SK-N-SH treated with all-trans-retinoic acid at 6 μM for 48 hours (cell line): ENCODE data around the gene MREG.

Source experiments
- ATAC-seq: fragments of 200-7000 bp; cut with Tn5 transposase; 3 replicates; pipeline ENCODE4 v1.9.1; 2020; ENCODE audit warnings: mild to moderate bottlenecking, moderate library complexity
- ARNTL ChIP-seq: fragments of 450-650 bp; formaldehyde crosslinking; IDR thresholded peaks from 2 replicates; pipeline ENCODE4 v1.5.0; 2020; ENCODE audit warnings: low read depth, mild to moderate bottlenecking, moderate library complexity, borderline replicate concordance
- CSDC2 ChIP-seq: fragments of 250-450 bp; sonication (Bioruptor Pico); IDR thresholded peaks from 2 replicates; pipeline ENCODE4 v1.5.0; 2020; ENCODE audit warnings: mild to moderate bottlenecking, moderate library complexity
- CSRNP3 ChIP-seq: fragments of 250-450 bp; sonication (Bioruptor Pico); IDR thresholded peaks from 2 replicates; pipeline ENCODE4 v1.5.1; 2021; ENCODE audit warnings: mild to moderate bottlenecking, moderate library complexity
- ESRRG ChIP-seq: fragments of 250-450 bp; sonication (Bioruptor Pico); IDR thresholded peaks from 2 replicates; pipeline ENCODE4 v1.6.1; 2021; ENCODE audit warnings: mild to moderate bottlenecking
- GLIS3 ChIP-seq: fragments of 250-450 bp; sonication (Bioruptor Pico); IDR thresholded peaks from 2 replicates; pipeline ENCODE4 v1.5.0; 2020; ENCODE audit warnings: mild to moderate bottlenecking, moderate library complexity
- ISL1 ChIP-seq: fragments of 250-450 bp; sonication (Bioruptor Pico); IDR thresholded peaks from 2 replicates; pipeline ENCODE4 v2.1.2; 2022; ENCODE audit warnings: mild to moderate bottlenecking, moderate library complexity
- OSR1 ChIP-seq: fragments of 250-450 bp; sonication (Bioruptor Pico); IDR thresholded peaks from 2 replicates; pipeline ENCODE4 v1.8.0; 2022; ENCODE audit warnings: moderate library complexity, mild to moderate bottlenecking, inconsistent platforms
- PATZ1 ChIP-seq: fragments of 250-450 bp; sonication (Bioruptor Pico); IDR thresholded peaks from 2 replicates; pipeline ENCODE4 v1.8.0; 2020; ENCODE audit warnings: mild to moderate bottlenecking, moderate library complexity, borderline replicate concordance
- POU6F1 ChIP-seq: fragments of 250-450 bp; sonication (Bioruptor Pico); IDR thresholded peaks from 2 replicates; pipeline ENCODE4 v1.8.0; 2021; ENCODE audit warnings: low read depth, mild to moderate bottlenecking, moderate library complexity, borderline replicate concordance
- PPARA ChIP-seq: fragments of 250-450 bp; sonication (Bioruptor Pico); IDR thresholded peaks from 2 replicates; pipeline ENCODE4 v1.5.0; 2020; ENCODE audit warnings: mild to moderate bottlenecking, borderline replicate concordance
- RARB ChIP-seq: fragments of 250-450 bp; sonication (Bioruptor Pico); IDR thresholded peaks from 2 replicates; pipeline ENCODE4 v1.8.0; 2021; ENCODE audit warnings: mild to moderate bottlenecking, moderate library complexity
- TCF4 ChIP-seq: fragments of 250-450 bp; sonication (Bioruptor Pico); IDR thresholded peaks from 2 replicates; pipeline ENCODE4 v1.8.0; 2021; ENCODE audit warnings: mild to moderate bottlenecking, moderate library complexity, borderline replicate concordance
- TOX ChIP-seq: fragments of 250-450 bp; sonication (Bioruptor Pico); IDR thresholded peaks from 2 replicates; pipeline ENCODE4 v1.8.0; 2021; ENCODE audit warnings: mild to moderate bottlenecking, moderate library complexity, borderline replicate concordance
- TSHZ2 ChIP-seq: fragments of 250-450 bp; sonication (Bioruptor Pico); IDR thresholded peaks from 2 replicates; pipeline ENCODE4 v1.5.0; 2020; ENCODE audit warnings: mild to moderate bottlenecking, moderate library complexity
- ZFP3 ChIP-seq: fragments of 250-450 bp; sonication (Bioruptor Pico); IDR thresholded peaks from 2 replicates; pipeline ENCODE4 v1.5.0; 2020; ENCODE audit warnings: mild to moderate bottlenecking, moderate library complexity
- ZFP30 ChIP-seq: fragments of 450-650 bp; formaldehyde crosslinking; IDR thresholded peaks from 2 replicates; pipeline ENCODE4 v1.5.0; 2022; ENCODE audit warnings: mild to moderate bottlenecking, moderate library complexity
- ZNF565 ChIP-seq: fragments of 450-650 bp; formaldehyde crosslinking; conservative IDR thresholded peaks from 2 replicates; pipeline ENCODE4 v1.5.0; 2020; ENCODE audit warnings: low read depth, mild to moderate bottlenecking, moderate library complexity
- ZNF70 ChIP-seq: fragments of 450-650 bp; formaldehyde crosslinking; IDR thresholded peaks from 2 replicates; pipeline ENCODE4 v1.5.0; 2020; ENCODE audit warnings: mild to moderate bottlenecking, moderate library complexity
- ZNF8 ChIP-seq: fragments of 450-650 bp; formaldehyde crosslinking; IDR thresholded peaks from 2 replicates; pipeline ENCODE4 v1.5.0; 2020; ENCODE audit warnings: mild to moderate bottlenecking, moderate library complexity

Gene MREG

GRCh38 chr2:216018709-216019108 is 5.4 kb upstream of the MREG start:
- ATAC-seq, result no peak
- no peak for TF ChIP-seq PPARA
- no peak for TF ChIP-seq ZNF8
- no peak for TF ChIP-seq CSRNP3
- TF ChIP-seq ISL1 (CRISPR knock-in tag), result no peak
- TF ChIP-seq ARNTL (CRISPR knock-in tag), result no peak
- no peak for TF ChIP-seq ZFP30
- TF ChIP-seq TOX (CRISPR knock-in tag), result no peak
- TF ChIP-seq, all 23 proteins: peak for 0

- ATAC-seq, result 0 out of 3 replicates have a peak, but pooled peaks have one; percentile 8
- TF ChIP-seq CSDC2 (no peak), ESRRG (CRISPR knock-in tag) (no peak)
- TF ChIP-seq, all 23 proteins: peak for 0
Observed at GRCh38 chr2:216017365-216017764, 4.0 kb upstream of the MREG start.

GRCh38 chr2:216016581-216016980 is 3.2 kb upstream of the MREG start:
- ATAC-seq, result no peak
- TF ChIP-seq RARB, result no peak
- no peak for TF ChIP-seq ZNF565 (CRISPR knock-in tag)
- no peak for TF ChIP-seq PPARA
- no peak for TF ChIP-seq ZNF70 (CRISPR knock-in tag)
- no peak for TF ChIP-seq POU6F1 (CRISPR knock-in tag)
- no peak for TF ChIP-seq GLIS3 (CRISPR knock-in tag)

- TF ChIP-seq CSRNP3 (no peak), ESRRG (CRISPR knock-in tag) (no peak), RARB (no peak), CSDC2 (no peak), TSHZ2 (no peak), PATZ1 (CRISPR knock-in tag) (no peak), ZFP3 (no peak), OSR1 (CRISPR knock-in tag) (no peak), ZNF8 (no peak)
Observed at GRCh38 chr2:216015722-216016464, 2.5 kb upstream of the MREG start.

GRCh38 chr2:216014986-216015385 is 1.6 kb upstream of the MREG start:
- no peak for TF ChIP-seq PATZ1 (CRISPR knock-in tag)
- no peak for TF ChIP-seq ISL1 (CRISPR knock-in tag)
- TF ChIP-seq ZNF565 (CRISPR knock-in tag), result no peak
- no peak for TF ChIP-seq TOX (CRISPR knock-in tag)
- TF ChIP-seq TCF4, result no peak
- TF ChIP-seq CSRNP3, result no peak

More at GRCh38 chr2:216015722-216016464, 2.5 kb upstream of the MREG start:
- no peak for ATAC-seq

More at GRCh38 chr2:216014986-216015385, 1.6 kb upstream of the MREG start:
- ATAC-seq, result no peak
